K562 (cell line): ENCODE results near the gene CPSF4L. TPM values are rescaled to one million over a fixed set of nuclear protein-coding genes. Genes with fewer than 3 reads are reported as not detected.
A peak's percentile ranks its signal among the peaks of the same experiment; 100 is the strongest.

ENCODE experiments used
- RAD21 ChIP-seq, 2 experiments: fragments of 250-450 bp in 1 of 2; fragments of 450-650 bp in 1 of 2; sonication (Bioruptor Pico) in 1 of 2; formaldehyde crosslinking in 1 of 2; IDR thresholded peaks in 1 of 2; conservative IDR thresholded peaks in 1 of 2; 2 replicates each; pipeline versions ENCODE4 v1.4.0 to v1.8.0; 2020 to 2022; ENCODE audit warnings: mild to moderate bottlenecking in 2 of 2, moderate library complexity in 1 of 2
- ZNF644 ChIP-seq: fragments of 200-800 bp; sonication (Bioruptor generic); IDR thresholded peaks from 2 replicates; pipeline ENCODE4 v1.6.1; 2016; ENCODE audit warnings: low read depth, missing genetic modification characterization, missing compliant biosample characterization
- polyA plus RNA-seq, 8 experiments: library from polyadenylated mRNA; depleted of rRNA in 4 of 8; stranded (reverse) in 5 of 8; unstranded in 3 of 8; fragments of >200 nt; fragmentation: Nextera tagmentation in 2 of 8; fragmentation: Illumina TruSeq in 1 of 8; extraction: Ambion mirVana in 2 of 8; extraction: Trizol in 1 of 8; gene quantifications; 2 replicates each; pipeline versions ENCODE4 v1.2.1 to v1.2.3, GENCODE V29; 2011 to 2014; ENCODE audit warnings: inconsistent platforms in 1 of 8, missing spikeins in 1 of 8
- total RNA-seq, 7 experiments: library from RNA; depleted of rRNA in 6 of 7; stranded (reverse); fragments of >200 nt in 6 of 7; fragmentation: Illumina TruSeq in 2 of 7; extraction: Trizol in 2 of 7; gene quantifications; 2 replicates each; pipeline versions ENCODE4 v1.2.1 to v1.2.3, GENCODE V29; 2011 to 2021; ENCODE audit warnings: low replicate concordance in 1 of 7
- TF ChIP-seq, protein P1 (sequence below), 3 experiments: fragments of 200-800 bp in 1 of 3; fragments of 250-450 bp in 1 of 3; fragments of 450-650 bp in 1 of 3; sonication (Bioruptor Pico) in 1 of 3; sonication (Bioruptor generic) in 1 of 3; formaldehyde crosslinking in 1 of 3; IDR thresholded peaks; 2 replicates each; pipeline versions ENCODE4 v1.6.1 to v1.8.0; 2016 to 2022; ENCODE audit warnings: mild to moderate bottlenecking in 2 of 3, missing genetic modification characterization in 2 of 3, missing compliant biosample characterization in 1 of 3, moderate library complexity in 1 of 3
- TF ChIP-seq, protein P2 (sequence below), 2 experiments: fragments of 200-800 bp in 1 of 2; sonication (Bioruptor generic) in 1 of 2; sonication (generic) in 1 of 2; formaldehyde crosslinking in 1 of 2; IDR thresholded peaks in 1 of 2; conservative IDR thresholded peaks in 1 of 2; 2 replicates each; pipeline versions ENCODE4 v1.5.0 to v1.6.1; 2016 to 2020; ENCODE audit warnings: missing compliant biosample characterization in 1 of 2, missing genetic modification characterization in 1 of 2, missing genetic modification reagents in 1 of 2

Gene CPSF4L
- total and polyA plus RNA-seq, 9 of the 15 experiments (the other 6 are each of a cell fraction or from before 2014, with no cell fraction given), result not detected

DNA sequence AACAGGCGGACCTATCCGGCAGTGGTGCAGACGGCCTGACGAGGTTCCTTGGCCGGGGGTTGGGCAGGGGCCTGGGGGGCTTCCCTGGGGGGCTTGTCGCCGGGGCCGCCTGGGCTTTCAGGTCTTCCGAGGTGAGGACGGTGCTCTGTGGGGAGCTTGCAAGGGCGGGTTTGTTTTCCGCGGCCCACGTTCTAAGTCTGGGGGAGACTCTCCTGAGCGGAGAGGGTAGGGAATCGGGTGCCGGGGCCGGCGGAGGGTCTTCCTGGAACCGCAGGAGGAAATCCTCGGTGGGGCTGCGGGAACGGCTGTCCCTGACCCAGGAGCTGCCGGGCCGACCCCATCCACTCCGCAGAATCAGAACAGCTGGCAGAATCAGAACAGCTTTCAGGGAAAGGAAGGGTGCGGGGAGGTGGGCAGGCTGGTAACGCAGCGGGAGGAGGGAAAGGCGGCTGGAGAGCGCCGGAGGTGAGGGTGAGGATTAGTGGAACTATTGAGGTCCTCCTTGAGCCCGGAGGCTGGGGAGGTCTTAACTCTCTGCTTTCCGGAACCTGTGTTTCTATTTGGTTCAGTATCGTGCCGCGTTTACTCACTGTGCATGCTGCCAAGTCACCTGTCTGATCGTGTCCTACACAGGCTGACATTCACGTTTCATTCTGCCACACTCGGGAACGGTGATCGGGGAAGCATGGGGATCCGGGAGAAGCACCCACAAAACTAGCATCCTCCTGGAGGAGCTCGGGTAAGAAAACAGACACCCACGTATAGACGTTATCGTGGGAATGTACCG is 28.9 kb downstream of the CPSF4L start (continued):
- TF ChIP-seq, protein P1, sequence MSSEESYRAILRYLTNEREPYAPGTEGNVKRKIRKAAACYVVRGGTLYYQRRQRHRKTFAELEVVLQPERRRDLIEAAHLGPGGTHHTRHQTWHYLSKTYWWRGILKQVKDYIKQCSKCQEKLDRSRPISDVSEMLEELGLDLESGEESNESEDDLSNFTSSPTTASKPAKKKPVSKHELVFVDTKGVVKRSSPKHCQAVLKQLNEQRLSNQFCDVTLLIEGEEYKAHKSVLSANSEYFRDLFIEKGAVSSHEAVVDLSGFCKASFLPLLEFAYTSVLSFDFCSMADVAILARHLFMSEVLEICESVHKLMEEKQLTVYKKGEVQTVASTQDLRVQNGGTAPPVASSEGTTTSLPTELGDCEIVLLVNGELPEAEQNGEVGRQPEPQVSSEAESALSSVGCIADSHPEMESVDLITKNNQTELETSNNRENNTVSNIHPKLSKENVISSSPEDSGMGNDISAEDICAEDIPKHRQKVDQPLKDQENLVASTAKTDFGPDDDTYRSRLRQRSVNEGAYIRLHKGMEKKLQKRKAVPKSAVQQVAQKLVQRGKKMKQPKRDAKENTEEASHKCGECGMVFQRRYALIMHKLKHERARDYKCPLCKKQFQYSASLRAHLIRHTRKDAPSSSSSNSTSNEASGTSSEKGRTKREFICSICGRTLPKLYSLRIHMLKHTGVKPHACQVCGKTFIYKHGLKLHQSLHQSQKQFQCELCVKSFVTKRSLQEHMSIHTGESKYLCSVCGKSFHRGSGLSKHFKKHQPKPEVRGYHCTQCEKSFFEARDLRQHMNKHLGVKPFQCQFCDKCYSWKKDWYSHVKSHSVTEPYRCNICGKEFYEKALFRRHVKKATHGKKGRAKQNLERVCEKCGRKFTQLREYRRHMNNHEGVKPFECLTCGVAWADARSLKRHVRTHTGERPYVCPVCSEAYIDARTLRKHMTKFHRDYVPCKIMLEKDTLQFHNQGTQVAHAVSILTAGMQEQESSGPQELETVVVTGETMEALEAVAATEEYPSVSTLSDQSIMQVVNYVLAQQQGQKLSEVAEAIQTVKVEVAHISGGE (CRISPR knock-in tag; IDR thresholded peaks at IDR 0.05), result peak in 1 of 3 experiments; percentile 26; a peak in 1 of 6 replicates
- TF ChIP-seq, protein P2, sequence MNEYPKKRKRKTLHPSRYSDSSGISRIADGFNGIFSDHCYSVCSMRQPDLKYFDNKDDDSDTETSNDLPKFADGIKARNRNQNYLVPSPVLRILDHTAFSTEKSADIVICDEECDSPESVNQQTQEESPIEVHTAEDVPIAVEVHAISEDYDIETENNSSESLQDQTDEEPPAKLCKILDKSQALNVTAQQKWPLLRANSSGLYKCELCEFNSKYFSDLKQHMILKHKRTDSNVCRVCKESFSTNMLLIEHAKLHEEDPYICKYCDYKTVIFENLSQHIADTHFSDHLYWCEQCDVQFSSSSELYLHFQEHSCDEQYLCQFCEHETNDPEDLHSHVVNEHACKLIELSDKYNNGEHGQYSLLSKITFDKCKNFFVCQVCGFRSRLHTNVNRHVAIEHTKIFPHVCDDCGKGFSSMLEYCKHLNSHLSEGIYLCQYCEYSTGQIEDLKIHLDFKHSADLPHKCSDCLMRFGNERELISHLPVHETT (CRISPR knock-in tag; conservative IDR thresholded peaks at IDR 0.05 in 1 of 2, IDR thresholded peaks at IDR 0.05 in 1 of 2), result 0 out of 4 replicates have a peak, but pooled peaks of 1 of the 2 experiments have one; percentile 8
- TF ChIP-seq ZNF644 (tag) (no peak), RAD21 (CRISPR knock-in tag; conservative IDR thresholded peaks at IDR 0.05 in 1 of 2, IDR thresholded peaks at IDR 0.05 in 1 of 2) (no peak)
